ENCODE results near the gene ARMH4.

The ARMH4 gene

DNA sequence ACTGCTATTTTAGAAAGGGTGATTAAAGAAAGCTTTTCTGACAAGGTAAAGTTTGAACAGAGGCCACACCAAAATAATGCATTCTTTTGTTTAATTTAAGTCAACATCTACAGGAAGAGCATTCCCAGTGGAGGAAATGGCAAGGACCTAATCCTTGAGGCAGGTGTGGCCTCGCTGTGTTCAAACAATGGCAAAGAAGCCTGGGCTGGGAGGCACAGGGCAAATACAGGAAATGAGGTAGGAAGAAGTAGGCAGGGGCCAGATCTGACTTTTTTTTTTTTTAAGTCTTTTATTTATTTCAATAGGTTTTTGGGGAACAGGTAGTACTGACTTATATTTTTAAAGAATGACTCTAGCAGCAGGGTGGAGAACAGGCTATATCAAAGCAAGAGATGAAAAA lies 53.5 kb downstream of the ARMH4 start:
- Histone ChIP-seq H3K4me2 (ENCODE audit: low read length) (no peak overlapping the region), H3K4me3 (ENCODE audit: low read depth, low read length) (no peak overlapping the region), H3K79me2 (no peaks in the 10 kb centered on the region), H2AFZ (no peak overlapping the region), H3K9me3 (ENCODE audit: control insufficient read depth, low read length) (no peaks in the 10 kb centered on the region), H3K9ac (no peak overlapping the region), H3K27me3 (ENCODE audit: control insufficient read depth, insufficient read depth, low read length) (no peaks in the 10 kb centered on the region), H3K36me3 (ENCODE audit: control insufficient read depth, insufficient read depth, low read length) (no peaks in the 10 kb centered on the region), H3K27ac (peak overlapping the region; percentile 48), H3K4me1 (no peaks in the 10 kb centered on the region)
- TF ChIP-seq, protein P1, sequence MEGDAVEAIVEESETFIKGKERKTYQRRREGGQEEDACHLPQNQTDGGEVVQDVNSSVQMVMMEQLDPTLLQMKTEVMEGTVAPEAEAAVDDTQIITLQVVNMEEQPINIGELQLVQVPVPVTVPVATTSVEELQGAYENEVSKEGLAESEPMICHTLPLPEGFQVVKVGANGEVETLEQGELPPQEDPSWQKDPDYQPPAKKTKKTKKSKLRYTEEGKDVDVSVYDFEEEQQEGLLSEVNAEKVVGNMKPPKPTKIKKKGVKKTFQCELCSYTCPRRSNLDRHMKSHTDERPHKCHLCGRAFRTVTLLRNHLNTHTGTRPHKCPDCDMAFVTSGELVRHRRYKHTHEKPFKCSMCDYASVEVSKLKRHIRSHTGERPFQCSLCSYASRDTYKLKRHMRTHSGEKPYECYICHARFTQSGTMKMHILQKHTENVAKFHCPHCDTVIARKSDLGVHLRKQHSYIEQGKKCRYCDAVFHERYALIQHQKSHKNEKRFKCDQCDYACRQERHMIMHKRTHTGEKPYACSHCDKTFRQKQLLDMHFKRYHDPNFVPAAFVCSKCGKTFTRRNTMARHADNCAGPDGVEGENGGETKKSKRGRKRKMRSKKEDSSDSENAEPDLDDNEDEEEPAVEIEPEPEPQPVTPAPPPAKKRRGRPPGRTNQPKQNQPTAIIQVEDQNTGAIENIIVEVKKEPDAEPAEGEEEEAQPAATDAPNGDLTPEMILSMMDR (IDR thresholded peaks at IDR 0.05): no peak

GRCh38 chr14:58096731-58097130 lies 55.3 kb downstream of the ARMH4 start:
- Histone ChIP-seq H2AFZ (no peak overlapping the region), H3K79me2 (no peaks in the 10 kb centered on the region), H3K27me3 (ENCODE audit: control insufficient read depth, insufficient read depth, low read length) (no peaks in the 10 kb centered on the region), H3K4me2 (ENCODE audit: low read length) (no peak overlapping the region), H3K4me3 (ENCODE audit: low read depth, low read length) (no peak overlapping the region), H3K36me3 (ENCODE audit: control insufficient read depth, insufficient read depth, low read length) (no peaks in the 10 kb centered on the region), H3K9me3 (ENCODE audit: control insufficient read depth, low read length) (no peaks in the 10 kb centered on the region), H3K4me1 (no peaks in the 10 kb centered on the region), H3K9ac (no peak overlapping the region), H3K27ac (no peak overlapping the region)
- TF ChIP-seq, protein P1 (IDR thresholded peaks at IDR 0.05): no peak

DNA sequence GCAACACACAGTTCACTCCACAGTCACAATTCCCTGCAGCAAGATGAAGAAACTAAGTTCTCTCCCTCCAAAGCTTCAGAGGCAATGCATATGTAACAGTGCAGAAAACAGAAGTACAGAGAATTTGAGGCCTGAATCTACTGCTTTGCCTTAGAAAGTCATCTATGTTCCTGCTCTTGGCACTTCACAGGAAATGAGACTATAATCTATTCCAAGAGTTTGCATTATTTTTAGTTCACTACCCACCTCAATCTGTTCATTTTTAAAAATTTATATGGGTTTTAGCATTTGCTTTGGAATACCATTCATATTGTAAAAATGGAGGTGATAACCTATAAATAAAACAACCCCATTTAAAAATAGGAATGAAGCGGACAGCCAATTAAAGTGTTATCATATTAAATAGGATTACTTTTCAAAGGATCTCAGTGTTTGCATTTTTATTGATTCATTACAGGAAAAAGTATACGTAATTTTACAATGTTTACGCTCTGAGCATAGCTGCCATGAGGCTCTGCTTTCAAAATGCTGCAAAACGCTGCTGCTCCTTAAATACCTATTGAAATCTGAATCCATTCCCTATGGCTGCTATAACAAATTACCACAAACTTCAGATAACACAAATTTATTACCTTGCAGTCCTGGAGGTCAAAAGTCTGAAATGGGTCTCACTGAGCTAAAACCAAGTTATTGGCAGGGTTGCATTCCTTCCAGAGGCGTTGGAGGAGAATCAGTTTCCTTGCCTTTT lies 60.0 kb downstream of the ARMH4 start:
- Histone ChIP-seq H2AFZ (no peak overlapping the region), H3K36me3 (ENCODE audit: control insufficient read depth, insufficient read depth, low read length) (no peaks in the 10 kb centered on the region), H3K9me3 (ENCODE audit: control insufficient read depth, low read length) (no peaks in the 10 kb centered on the region), H3K9ac (no peak overlapping the region), H3K4me3 (ENCODE audit: low read depth, low read length) (no peak overlapping the region), H3K27ac (no peak overlapping the region), H3K4me1 (no peaks in the 10 kb centered on the region), H3K79me2 (no peaks in the 10 kb centered on the region), H3K27me3 (ENCODE audit: control insufficient read depth, insufficient read depth, low read length) (no peaks in the 10 kb centered on the region), H3K4me2 (ENCODE audit: low read length) (no peak overlapping the region)
- TF ChIP-seq, protein P1 (IDR thresholded peaks at IDR 0.05): no peak

DNA sequence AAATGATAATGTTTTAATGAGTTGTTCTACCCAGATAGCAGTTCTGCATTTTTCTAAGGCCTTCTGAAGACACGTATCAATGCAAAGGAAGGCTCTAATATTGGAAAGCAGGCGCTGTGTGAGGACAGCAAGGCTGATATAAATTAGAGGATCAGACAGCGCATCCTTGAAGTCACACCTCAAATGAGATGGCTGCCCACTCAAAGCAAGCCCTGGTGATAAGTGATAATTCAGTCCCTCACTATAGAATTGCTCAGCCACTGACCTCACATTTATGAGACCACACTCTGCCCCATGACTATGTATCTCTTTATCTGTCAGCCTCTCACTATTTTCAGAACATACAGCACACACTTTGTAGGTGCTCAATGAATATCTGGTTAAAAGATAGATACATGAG lies 62.4 kb downstream of the ARMH4 start:
- TF ChIP-seq, protein P1 (IDR thresholded peaks at IDR 0.05): no peak
- Histone ChIP-seq H3K27ac (no peak overlapping the region), H3K9ac (no peak overlapping the region), H3K79me2 (no peaks in the 10 kb centered on the region), H3K36me3 (ENCODE audit: control insufficient read depth, insufficient read depth, low read length) (no peaks in the 10 kb centered on the region), H3K27me3 (ENCODE audit: control insufficient read depth, insufficient read depth, low read length) (no peaks in the 10 kb centered on the region), H3K9me3 (ENCODE audit: control insufficient read depth, low read length) (no peaks in the 10 kb centered on the region), H3K4me1 (no peaks in the 10 kb centered on the region), H2AFZ (no peak overlapping the region), H3K4me3 (ENCODE audit: low read depth, low read length) (no peak overlapping the region), H3K4me2 (ENCODE audit: low read length) (no peak overlapping the region)

- H3K4me3 ChIP-seq (ENCODE audit: low read depth, low read length): no peak overlapping the region
- no peak overlapping the region for H3K9ac ChIP-seq
- TF ChIP-seq, protein P1 (IDR thresholded peaks at IDR 0.05): no peak
- H3K79me2 ChIP-seq: no peaks in the 10 kb centered on the region
- H2AFZ ChIP-seq: no peak overlapping the region
- no peaks in the 10 kb centered on the region for H3K4me1 ChIP-seq
- no peaks in the 10 kb centered on the region for H3K9me3 ChIP-seq (ENCODE audit: control insufficient read depth, low read length)
- H3K36me3 ChIP-seq (ENCODE audit: control insufficient read depth, insufficient read depth, low read length): no peaks in the 10 kb centered on the region
- H3K27me3 ChIP-seq (ENCODE audit: control insufficient read depth, insufficient read depth, low read length): no peaks in the 10 kb centered on the region
- H3K4me2 ChIP-seq (ENCODE audit: low read length): no peak overlapping the region
- H3K27ac ChIP-seq: no peak overlapping the region
These were observed 63.1 kb downstream of the ARMH4 start for GRCh38 chr14:58088961-58089360.

Measured in parathyroid adenoma (tissue), 2 donors.